H1 (cell line): ENCODE results near the gene PLAU. TPM values are rescaled to one million over a fixed set of nuclear protein-coding genes. Genes with fewer than 3 reads are reported as not detected.

ENCODE experiments used
- CTCF ChIA-PET: fragments of 300-600 bp; sonication (Branson Sonifier 250); formaldehyde crosslinking; loops from one replicate; lab custom pipeline; 2021; ENCODE audit not compliant: partially characterized antibody; lab: Charles Lee
- POLR2A ChIA-PET: fragments of 300-600 bp; sonication (Branson Sonifier 250); formaldehyde crosslinking; loops from one replicate; lab custom pipeline; 2021; ENCODE audit warnings: inconsistent platforms; ENCODE audit not compliant: partially characterized antibody; lab: Charles Lee
- DNase-seq, 2 experiments: peaks; one replicate each; pipeline versions ENCODE4 v3.0.0 to v3.0.0-alpha.2; 2010 to 2022; ENCODE audit warnings: low spot score in 2 of 2, low read depth in 1 of 2, mixed read lengths in 1 of 2
- FAIRE-seq: peaks from 2 replicates; lab custom pipeline; 2011; peaks lifted over from hg19 to GRCh38; lab: Jason Lieb, UNC
- H2AFZ ChIP-seq: 2 replicates; pipeline ENCODE4 v1.8.1; 2012; ENCODE audit warnings: low read length, inconsistent platforms
- H2AK5ac ChIP-seq: 2 replicates; pipeline ENCODE4 v1.6.1; 2013; ENCODE audit warnings: low read depth, low read length
- H2BK120ac ChIP-seq: replicated peaks from 2 replicates; pipeline ENCODE3; 2013; ENCODE audit warnings: low read depth, low read length, inconsistent platforms
- H2BK12ac ChIP-seq: 2 replicates; pipeline ENCODE4 v1.6.1; 2013; ENCODE audit warnings: low read depth, low read length
- H2BK15ac ChIP-seq: 2 replicates; pipeline ENCODE4 v1.6.1; 2013; ENCODE audit warnings: low read length
- H2BK20ac ChIP-seq: 2 replicates; pipeline ENCODE4 v1.6.1; 2013; ENCODE audit warnings: low read length
- H2BK5ac ChIP-seq: 2 replicates; pipeline ENCODE4 v1.6.1; 2013; ENCODE audit warnings: low read depth, low read length
- H3K14ac ChIP-seq: 2 replicates; pipeline ENCODE4 v1.6.1; 2013; ENCODE audit warnings: inconsistent platforms; ENCODE audit not compliant: insufficient read length
- H3K18ac ChIP-seq: 2 replicates; pipeline ENCODE4 v1.6.1; 2013; ENCODE audit warnings: low read length; ENCODE audit errors: extremely low read depth
- H3K23ac ChIP-seq: 2 replicates; pipeline ENCODE4 v1.6.1; 2013; ENCODE audit warnings: inconsistent platforms; ENCODE audit not compliant: insufficient read length
- H3K23me2 ChIP-seq: 2 replicates; pipeline ENCODE4 v1.6.1; 2013; ENCODE audit warnings: low read depth, low read length
- H3K27ac ChIP-seq: 2 replicates; pipeline ENCODE4 v1.6.1; 2011; ENCODE audit warnings: low read depth, low read length, inconsistent platforms
- H3K27me3 ChIP-seq, 4 experiments: replicated peaks in 1 of 4; 1 replicate in 1 of 4; 2 replicates in 3 of 4; pipeline versions ENCODE4 v1.6.1 to v1.8.1; 2011 to 2013; ENCODE audit warnings: low read length in 3 of 4, mild to moderate bottlenecking in 3 of 4, inconsistent platforms in 2 of 4, mixed read lengths in 2 of 4, moderate library complexity in 1 of 4; ENCODE audit not compliant: control insufficient read depth in 3 of 4, insufficient read depth in 3 of 4; ENCODE audit errors: extremely low read depth in 1 of 4
- H3K36me3 ChIP-seq, 4 experiments: 2 replicates each; pipeline versions ENCODE4 v1.6.1 to v1.8.1; 2011 to 2013; ENCODE audit warnings: mild to moderate bottlenecking in 4 of 4, low read length in 3 of 4, moderate library complexity in 2 of 4, control low read depth in 1 of 4, inconsistent platforms in 1 of 4; ENCODE audit not compliant: insufficient read depth in 4 of 4, control insufficient read depth in 2 of 4
- H3K4ac ChIP-seq: replicated peaks from 2 replicates; pipeline ENCODE3; 2013; ENCODE audit warnings: low read length, low read depth, mixed read lengths, inconsistent platforms; ENCODE audit not compliant: insufficient read length
- H3K4me1 ChIP-seq, 4 experiments: replicated peaks in 1 of 4; 1 replicate in 1 of 4; 2 replicates in 3 of 4; pipeline versions ENCODE4 v1.6.1 to v1.8.1; 2011 to 2013; ENCODE audit warnings: low read length in 3 of 4, inconsistent platforms in 2 of 4, mixed read lengths in 1 of 4; ENCODE audit not compliant: insufficient read depth in 4 of 4, control insufficient read depth in 3 of 4
- H3K4me2 ChIP-seq, 2 experiments: 2 replicates each; pipeline versions ENCODE4 v1.6.1 to v1.8.1; 2011 to 2013; ENCODE audit warnings: low read depth in 2 of 2, low read length in 2 of 2, control low read depth in 1 of 2, inconsistent platforms in 1 of 2, mild to moderate bottlenecking in 1 of 2; ENCODE audit not compliant: insufficient read depth in 1 of 2
- H3K4me3 ChIP-seq, 4 experiments: fragments of 200-600, 300-600 bp in 1 of 4; sonication (generic), shearing (Covaris generic), sonication (Bioruptor Twin) in 1 of 4; 2 replicates each; pipeline versions ENCODE4 v1.5.1 to v1.8.1; 2011 to 2016; ENCODE audit warnings: low read length in 4 of 4, low read depth in 3 of 4, control low read depth in 2 of 4, inconsistent platforms in 2 of 4, mild to moderate bottlenecking in 2 of 4, mixed read lengths in 1 of 4, moderate library complexity in 1 of 4; ENCODE audit not compliant: insufficient read depth in 2 of 4; ENCODE audit errors: extremely low read depth in 1 of 4
- H3K56ac ChIP-seq: replicated peaks from 2 replicates; pipeline ENCODE3; 2013; ENCODE audit warnings: low read depth, mild to moderate bottlenecking, mixed read lengths, low read length, inconsistent platforms; ENCODE audit not compliant: insufficient read length
- H3K79me1 ChIP-seq: 2 replicates; pipeline ENCODE4 v1.6.1; 2013; ENCODE audit warnings: low read depth, low read length, control low read depth
- H3K79me2 ChIP-seq, 2 experiments: 2 replicates each; pipeline versions ENCODE4 v1.6.1 to v1.8.1; 2012 to 2013; ENCODE audit warnings: low read length in 2 of 2, mild to moderate bottlenecking in 2 of 2, inconsistent platforms in 1 of 2; ENCODE audit not compliant: insufficient read depth in 2 of 2, control insufficient read depth in 1 of 2
- H3K9ac ChIP-seq, 4 experiments: replicated peaks in 1 of 4; 1 replicate in 1 of 4; 2 replicates in 3 of 4; pipeline versions ENCODE4 v1.6.1 to v1.8.1; 2011 to 2013; ENCODE audit warnings: low read depth in 3 of 4, low read length in 3 of 4, control low read depth in 2 of 4, mild to moderate bottlenecking in 2 of 4, moderate library complexity in 2 of 4, inconsistent platforms in 1 of 4; ENCODE audit errors: extremely low read depth in 1 of 4
- H3K9me3 ChIP-seq, 2 experiments: 2 replicates each; pipeline versions ENCODE4 v1.6.1 to v1.8.1; 2012 to 2013; ENCODE audit warnings: mild to moderate bottlenecking in 2 of 2, moderate library complexity in 2 of 2, control low read depth in 1 of 2, inconsistent platforms in 1 of 2, low read depth in 1 of 2, low read length in 1 of 2, mixed read lengths in 1 of 2; ENCODE audit not compliant: insufficient read depth in 2 of 2
- H4K20me1 ChIP-seq, 2 experiments: replicated peaks in 1 of 2; 2 replicates each; pipeline versions ENCODE3 to v1.8.1; 2011 to 2013; ENCODE audit warnings: inconsistent platforms in 2 of 2, low read length in 2 of 2, mild to moderate bottlenecking in 1 of 2; ENCODE audit not compliant: insufficient read depth in 2 of 2, control insufficient read depth in 1 of 2
- H4K5ac ChIP-seq: 2 replicates; pipeline ENCODE4 v1.6.1; 2013; ENCODE audit warnings: low read length, low read depth, mixed read lengths, inconsistent platforms; ENCODE audit not compliant: insufficient read length
- H4K8ac ChIP-seq: 2 replicates; pipeline ENCODE4 v1.8.0; 2013; ENCODE audit warnings: mild to moderate bottlenecking, moderate library complexity, low read length, inconsistent platforms; ENCODE audit not compliant: insufficient read depth; ENCODE audit errors: extremely low read depth
- H4K91ac ChIP-seq: replicated peaks from 2 replicates; pipeline ENCODE3; 2013; ENCODE audit warnings: low read length, mixed read lengths, inconsistent platforms; ENCODE audit not compliant: insufficient read length
- CBX5 ChIP-seq: fragments of 300-800, 300-1000 bp; sonication (generic); IDR thresholded peaks from 2 replicates; pipeline ENCODE4 v1.7.1; 2016; ENCODE audit warnings: antibody characterized with exemption, low read length, low read depth
- EGR1 ChIP-seq: IDR thresholded peaks from 2 replicates; pipeline ENCODE4 v1.6.1; 2011; ENCODE audit warnings: low read depth, low read length, borderline replicate concordance
- GABPA ChIP-seq: IDR thresholded peaks from 2 replicates; pipeline ENCODE4 v1.6.1; 2011; ENCODE audit warnings: mild to moderate bottlenecking, low read length, moderate library complexity, borderline replicate concordance; ENCODE audit not compliant: insufficient read depth
- SAP30 ChIP-seq: fragments of 300-600 bp; sonication (generic); IDR thresholded peaks from 2 replicates; pipeline ENCODE4 v1.7.1; 2012; ENCODE audit warnings: low read length, moderate library complexity, mild to moderate bottlenecking, inconsistent platforms; ENCODE audit not compliant: insufficient read depth, insufficient replicate concordance
- SIRT6 ChIP-seq: IDR thresholded peaks from one replicate; pipeline ENCODE4 v1.7.1; 2012; ENCODE audit warnings: low read length, inconsistent platforms
- SP1 ChIP-seq: IDR thresholded peaks from 2 replicates; pipeline ENCODE4 v1.6.1; 2011; ENCODE audit warnings: low read depth, low read length
- SP4 ChIP-seq: IDR thresholded peaks from 2 replicates; pipeline ENCODE4 v1.6.1; 2012; ENCODE audit warnings: low read length, inconsistent platforms
- WGBS, 2 experiments: shearing (Covaris generic) in 1 of 2; methylation state at CpG; one replicate each; pipeline versions ENCODE4 v1.1.6 to v1.1.7; 2013 to 2015; ENCODE audit warnings: low lambda C conversion rate in 2 of 2, mixed read lengths in 2 of 2, inconsistent platforms in 1 of 2, low coverage in 1 of 2, missing lambda C conversion rate in 1 of 2; ENCODE audit not compliant: insufficient replicate concordance in 2 of 2, insufficient coverage in 1 of 2, insufficient read length in 1 of 2; ENCODE audit errors: extremely low coverage in 1 of 2, missing lambda C conversion rate in 1 of 2; 5-methylcytosine and 5-hydroxymethylcytosine counted together
- polyA plus RNA-seq, 7 experiments: library from polyadenylated mRNA; depleted of rRNA in 3 of 7; stranded (reverse) in 5 of 7; unstranded in 2 of 7; fragments of >200 nt in 5 of 7; fragments of 200-250 nt in 2 of 7; gene quantifications; 1 replicate in 5 of 7; 2 replicates in 1 of 7; 4 replicates in 1 of 7; pipeline versions ENCODE4 v1.2.1 to v1.2.3, GENCODE V29; 2011 to 2013; ENCODE audit warnings: missing spikeins in 2 of 7, mixed read lengths in 2 of 7
- total RNA-seq: library from RNA; stranded (reverse); fragmentation: NEBNext Ultra II Directional; extraction: Animal tissue kit (Norgen Biotek cat#: 25700); gene quantifications from 2 replicates; pipeline ENCODE4 v1.2.1, GENCODE V29; 2021
- TF ChIP-seq, protein P1 (sequence below): IDR thresholded peaks from 2 replicates; pipeline ENCODE4 v1.6.1; 2012; ENCODE audit warnings: inconsistent platforms

Gene PLAU
- total and polyA plus RNA-seq, 2 of the 8 experiments (the other 6 are each of a cell fraction or from before 2014, with no cell fraction given): 16.2 to 26.1 TPM

DNA sequence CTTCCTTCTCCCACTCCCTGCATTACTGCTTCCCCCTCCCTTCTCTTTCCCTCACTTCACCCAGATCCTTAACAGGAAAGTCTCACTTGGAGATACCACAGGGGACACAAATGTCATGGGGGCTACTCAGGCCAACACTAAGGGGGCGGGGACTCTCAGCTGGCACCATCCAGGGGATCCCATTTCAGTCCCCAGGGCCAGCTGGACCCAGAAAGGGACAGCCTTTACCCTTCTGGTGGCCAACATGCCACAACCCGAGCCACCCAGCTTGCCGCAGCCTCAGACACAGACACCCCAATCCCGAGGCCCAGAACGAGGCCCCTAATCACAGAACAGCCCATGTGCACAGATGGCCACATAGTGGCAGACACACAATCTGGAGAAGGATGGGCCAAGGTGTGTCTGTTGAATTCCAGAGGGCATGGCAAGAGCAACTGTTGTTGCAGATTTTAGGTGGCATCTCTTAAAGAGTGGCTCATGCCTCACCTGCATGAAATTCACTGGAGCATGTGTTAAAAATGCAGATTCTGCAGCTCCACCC, 42.2 kb upstream of the PLAU start:
- Histone ChIP-seq H2BK120ac (no peak overlapping the region), H4K5ac (no peak overlapping the region), H3K4ac (no peak overlapping the region), H2BK12ac (no peak overlapping the region), H2BK20ac (no peak overlapping the region), H3K4me3 (no peak overlapping the region), H3K56ac (no peak overlapping the region), H3K9me3 (no peaks in the 10 kb centered on the region), H3K23me2 (0 out of 2 replicates have a peak, but pooled peaks cover 3% of the 10 kb centered on the region), H3K4me2 (no peak overlapping the region), H4K91ac (no peak overlapping the region), H2BK5ac (no peak overlapping the region), H3K79me1 (peaks cover 33% of the 10 kb centered on the region), H3K18ac (no peak overlapping the region), H3K14ac (no peak overlapping the region), H2AFZ (no peak overlapping the region), H2AK5ac (no peak overlapping the region), H4K20me1 (peaks cover 20 to 46% of the 10 kb centered on the region in 2 experiments), H3K4me1 (peaks cover 0 to 17% (median 9%) of the 10 kb centered on the region in 4 experiments; a peak in 6 of 7 replicates), H3K27me3 (no peaks in the 10 kb centered on the region), H2BK15ac (no peak overlapping the region), H3K79me2 (peaks cover 0 to 63% of the 10 kb centered on the region in 2 experiments; a peak in 3 of 4 replicates), H4K8ac (no peak overlapping the region), H3K23ac (no peak overlapping the region), H3K9ac (no peak overlapping the region), H3K36me3 (peaks cover 4 to 32% (median 11%) of the 10 kb centered on the region in 4 experiments; a peak in 6 of 8 replicates), H3K27ac (no peak overlapping the region)
- DNase-seq: no peak
- no peak for TF ChIP-seq SAP30
- TF ChIP-seq EGR1: no peak
- TF ChIP-seq SIRT6: no peak
- TF ChIP-seq GABPA: no peak
- TF ChIP-seq CBX5: no peak
- TF ChIP-seq SP1: no peak
- no peak for TF ChIP-seq SP4
- TF ChIP-seq, protein P1, sequence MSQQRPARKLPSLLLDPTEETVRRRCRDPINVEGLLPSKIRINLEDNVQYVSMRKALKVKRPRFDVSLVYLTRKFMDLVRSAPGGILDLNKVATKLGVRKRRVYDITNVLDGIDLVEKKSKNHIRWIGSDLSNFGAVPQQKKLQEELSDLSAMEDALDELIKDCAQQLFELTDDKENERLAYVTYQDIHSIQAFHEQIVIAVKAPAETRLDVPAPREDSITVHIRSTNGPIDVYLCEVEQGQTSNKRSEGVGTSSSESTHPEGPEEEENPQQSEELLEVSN: no peak
- no peak for FAIRE-seq
- CTCF ChIA-PET: interaction anchor here (1.1 to 18.1 kb wide), 7 partner anchors 10 to 98 kb away, joined by 3 to 243 read pairs (median 4); partner anchors contain the start of gene CAMK2G
- POLR2A ChIA-PET: interaction anchor here (0.6 to 4.2 kb wide), 4 partner anchors 11 to 98 kb away, joined by 3 to 17 read pairs (median 6); no protein-coding TSS in a partner anchor
- 87% methylated on average over 5 of the region's 5 CpGs; no CpG with 5 or more reads in 1 of the 2 experiments for WGBS, 2 experiments
